ENCODE data around the gene RNASE7.
"Not testable (repeated sequence)": the region's sequence is repeated elsewhere in the genome, so short reads cannot be mapped to it uniquely, and the experiment has no call there.

Gene RNASE7

GRCh38 chr14:21041676-21042433 is at the start of gene RNASE7:
Gene RNASE7, plus strand, starts transcription at chr14:21042362. Its CDS starts 631 bp downstream, at chr14:21042993.
- DNase-seq = no peak

DNA sequence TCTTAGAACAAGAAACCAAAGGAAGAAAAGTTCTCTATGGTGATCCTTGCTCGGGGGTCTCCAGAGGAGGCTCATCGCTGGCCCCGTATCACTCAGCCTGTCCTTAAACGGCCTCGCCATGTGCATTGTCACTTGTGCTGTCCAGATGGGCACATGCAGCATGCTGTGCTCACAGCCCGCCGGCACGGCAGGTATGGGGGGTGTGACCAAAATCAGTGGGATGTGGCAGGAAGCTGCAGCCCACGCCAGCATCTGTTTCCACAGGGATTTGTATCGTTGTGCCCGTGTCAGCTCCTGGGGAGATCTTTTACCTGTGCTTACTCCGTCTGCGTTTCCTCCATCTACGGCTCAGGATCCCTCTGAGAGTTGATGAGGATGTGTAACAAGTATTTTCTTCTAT is 45.6 kb upstream of the RNASE7 start:
- no peak for DNase-seq

- no peak for DNase-seq
These were observed 45.0 kb upstream of the RNASE7 start for GRCh38 chr14:20997115-20997514.

- no peak for DNase-seq
These were observed 44.6 kb upstream of the RNASE7 start for GRCh38 chr14:20997564-20997963.

DNA sequence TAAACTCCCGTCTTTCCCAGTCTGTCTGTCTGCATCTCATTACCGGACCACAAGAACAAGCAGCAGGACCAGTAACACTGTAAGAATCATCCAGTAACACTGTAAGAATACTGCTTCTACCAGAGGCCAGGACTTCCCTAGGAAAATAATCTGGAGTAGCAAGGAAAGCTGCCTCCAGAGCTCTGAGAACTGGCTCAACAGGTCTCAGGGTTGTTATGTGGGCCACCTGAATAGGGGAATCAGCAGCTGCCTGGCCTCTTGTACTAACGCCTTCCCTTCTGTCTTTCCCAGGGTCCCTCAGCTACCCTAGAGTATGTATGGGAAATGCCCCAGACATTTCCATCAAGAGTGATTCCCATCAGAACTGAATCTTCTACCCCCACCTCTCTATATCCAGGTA is 44.0 kb upstream of the RNASE7 start:
- no peak for DNase-seq

DNA sequence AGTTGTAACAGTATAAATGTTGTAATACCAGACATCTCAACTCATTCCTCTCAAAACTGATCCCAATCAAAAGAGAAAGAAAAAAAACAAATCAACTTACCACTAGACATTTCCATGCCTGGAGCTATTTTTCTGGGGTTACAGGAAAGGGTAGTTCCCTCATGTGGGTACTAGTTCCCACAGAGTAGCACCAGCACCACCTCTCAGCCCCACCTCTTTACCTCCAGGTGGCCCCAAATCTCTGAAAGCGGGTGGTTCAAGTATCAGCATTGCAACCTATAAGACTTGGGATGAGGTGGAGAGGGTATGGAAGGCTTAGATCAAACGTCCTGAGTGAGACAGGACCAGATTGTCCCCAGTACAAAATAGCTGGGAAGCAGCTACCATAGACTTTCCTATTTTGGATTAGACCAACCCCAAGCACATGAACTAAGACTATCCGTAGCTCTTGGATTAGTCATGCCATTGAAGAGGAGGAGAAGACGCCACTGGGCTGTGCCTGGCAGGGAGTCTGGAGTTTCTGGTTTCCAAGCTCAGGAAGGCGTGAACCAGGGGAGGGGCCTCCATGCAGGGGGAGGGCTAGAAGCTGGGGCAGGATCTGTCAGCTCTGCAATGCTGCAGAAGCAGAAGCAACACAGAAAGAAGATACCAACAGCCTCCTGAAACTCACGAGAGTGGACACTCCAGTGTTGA is 43.3 kb upstream of the RNASE7 start, which contains the start of gene SLC39A2:
Gene SLC39A2 (plus strand): TSS at position 620 of the 693 bp plus-strand sequence. CDS start 154 bp downstream, outside the sequence.
- DNase-seq = no peak

DNA sequence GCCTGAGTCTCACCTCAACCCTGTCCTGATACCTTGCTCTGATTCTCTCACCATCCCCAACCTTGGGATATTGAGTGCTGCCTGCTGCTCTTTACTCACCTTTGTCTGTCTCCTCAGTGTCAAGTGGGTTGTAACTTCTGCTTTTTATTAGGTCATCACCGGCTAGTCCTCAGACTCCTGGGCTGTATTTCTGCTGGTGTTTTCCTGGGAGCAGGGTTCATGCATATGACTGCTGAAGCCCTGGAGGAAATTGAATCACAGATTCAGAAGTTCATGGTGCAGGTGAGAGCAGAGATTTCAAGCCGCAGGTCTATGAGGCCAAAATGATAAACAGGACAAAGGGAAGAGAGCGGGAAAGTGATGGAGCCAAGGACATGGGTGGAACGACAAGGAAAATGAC is 42.6 kb upstream of the RNASE7 start:
- DNase-seq = no peak

DNA sequence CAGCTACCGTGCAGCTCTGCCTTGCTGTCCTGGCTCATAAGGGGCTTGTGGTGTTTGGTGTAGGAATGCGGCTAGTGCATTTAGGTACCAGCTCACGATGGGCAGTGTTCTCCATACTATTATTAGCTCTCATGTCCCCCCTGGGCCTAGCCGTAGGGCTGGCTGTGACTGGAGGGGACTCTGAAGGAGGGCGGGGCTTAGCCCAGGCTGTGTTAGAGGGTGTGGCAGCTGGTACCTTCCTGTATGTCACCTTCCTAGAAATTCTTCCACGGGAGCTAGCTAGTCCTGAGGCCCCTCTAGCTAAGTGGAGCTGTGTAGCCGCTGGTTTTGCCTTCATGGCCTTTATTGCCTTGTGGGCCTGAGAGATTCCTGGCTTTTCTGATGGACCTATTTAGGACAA is 40.9 kb upstream of the RNASE7 start:
- no peak for DNase-seq

DNA sequence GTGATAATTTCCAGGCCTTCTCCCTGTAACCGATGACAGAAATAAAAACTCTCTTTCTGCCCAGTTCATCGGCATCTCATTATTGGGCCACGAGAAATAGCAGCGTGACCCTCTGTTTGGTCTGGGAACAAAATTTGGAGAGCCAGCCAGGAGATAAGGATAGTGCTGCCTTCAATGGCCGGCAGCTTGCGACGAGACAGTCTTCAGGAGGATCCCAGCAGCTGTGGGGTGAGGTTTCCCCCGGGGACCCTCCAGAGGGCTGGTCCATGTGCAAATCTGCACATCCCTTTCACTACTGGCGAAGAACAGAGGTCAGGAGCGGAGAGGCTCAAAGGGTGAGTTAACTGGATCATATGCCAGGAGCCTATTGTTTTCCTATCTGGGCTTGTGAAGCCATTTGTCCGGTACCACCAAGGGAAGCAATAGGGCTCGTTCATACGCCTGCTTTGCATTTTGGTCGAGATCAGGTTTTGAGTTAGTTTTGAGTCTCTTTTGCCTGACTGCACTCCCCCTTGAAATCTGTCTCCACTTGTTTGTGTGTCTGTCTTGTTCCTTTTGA is 38.3 kb upstream of the RNASE7 start:
- no peak for DNase-seq

- DNase-seq = not testable (repeated sequence)
These were observed 32.4 kb upstream of the RNASE7 start for GRCh38 chr14:21009721-21010120.

- no peak for DNase-seq
These were observed 31.0 kb upstream of the RNASE7 start for GRCh38 chr14:21011136-21011535.

DNA sequence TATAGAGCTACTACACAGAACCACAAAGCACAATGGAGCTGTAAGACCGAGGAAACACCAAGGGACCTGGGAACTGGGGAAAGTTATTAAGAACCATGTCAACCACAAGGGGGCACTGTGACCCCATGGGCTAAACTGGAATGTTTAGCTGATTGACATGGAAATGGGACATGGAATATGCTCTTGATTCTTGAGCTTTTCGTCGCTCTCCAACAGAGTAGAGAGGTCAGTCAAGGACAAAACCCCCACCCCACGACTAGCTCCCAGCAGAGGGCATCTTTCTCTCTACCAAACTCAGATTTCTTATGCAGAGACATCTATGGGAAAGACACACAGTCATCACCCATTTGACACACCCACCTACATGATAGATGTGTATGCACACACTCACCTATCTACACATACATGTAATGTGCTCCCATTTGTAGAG is 27.4 kb upstream of the RNASE7 start:
- DNase-seq = peak; percentile 51 to 72 (median 68)

DNA sequence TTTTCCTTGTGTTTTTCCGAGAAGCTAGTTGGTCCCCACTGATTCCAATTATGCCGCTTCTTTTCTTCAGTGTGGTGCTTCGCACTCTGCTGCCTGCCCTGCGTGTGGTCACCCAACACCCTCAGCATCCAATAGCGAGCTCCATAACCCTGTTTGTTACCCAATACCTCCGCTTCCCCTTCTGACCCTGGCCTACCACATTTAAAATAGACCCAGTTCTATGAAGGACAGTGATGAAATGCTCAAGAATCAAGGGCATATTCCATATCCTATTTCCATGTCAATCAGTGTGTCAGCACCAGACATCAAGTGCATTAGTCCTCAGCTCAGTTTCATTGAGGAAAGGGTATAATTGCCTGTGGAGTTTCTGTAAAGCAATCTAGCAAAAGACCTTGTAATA is 26.9 kb upstream of the RNASE7 start:
- DNase-seq = no peak

GRCh38 chr14:21016413-21017190 is 25.6 kb upstream of the RNASE7 start:
- DNase-seq = no peak

GRCh38 chr14:21017528-21018245 is 24.5 kb upstream of the RNASE7 start:
- DNase-seq = no peak

DNA sequence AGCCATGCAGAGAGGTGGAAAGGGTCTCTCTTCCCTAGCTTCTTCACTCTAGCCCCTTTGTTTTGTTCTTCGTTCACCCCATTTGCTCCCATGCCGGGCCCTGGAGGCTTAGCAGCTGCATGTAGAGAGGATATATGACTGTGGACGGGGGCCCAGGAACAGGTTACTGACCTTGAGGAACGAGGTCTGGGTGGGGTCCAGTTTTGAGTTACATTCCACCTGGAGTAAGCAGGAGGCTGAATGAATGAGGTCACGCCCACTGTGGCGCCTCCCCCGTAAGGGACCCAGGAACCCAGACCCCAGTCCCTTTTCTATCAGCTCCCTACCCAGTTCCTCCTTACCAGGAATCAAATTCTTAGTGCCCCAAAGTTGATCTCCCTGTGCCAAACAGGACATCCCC is 23.9 kb upstream of the RNASE7 start:
- no peak for DNase-seq

DNA sequence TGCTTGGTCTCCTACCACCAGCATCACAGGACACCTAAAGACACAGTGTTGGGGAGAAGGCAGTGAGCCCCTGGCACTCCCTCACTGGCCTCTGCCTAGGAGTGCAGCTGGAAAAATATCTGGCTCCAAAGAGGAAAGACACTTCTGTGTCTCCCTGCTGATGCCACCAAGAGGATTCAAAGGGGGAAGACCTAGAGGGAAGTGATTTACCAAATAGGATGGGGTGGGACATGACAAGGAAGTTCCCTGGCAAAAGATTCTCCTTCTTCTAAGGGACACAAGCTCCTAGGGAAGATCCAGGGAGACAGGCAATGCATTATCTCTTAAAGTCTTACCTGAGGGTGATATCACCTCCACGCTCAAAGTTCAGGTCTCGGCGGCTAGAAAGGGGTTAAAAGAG is 23.4 kb upstream of the RNASE7 start:
- no peak for DNase-seq

- no peak for DNase-seq
These were observed 22.8 kb upstream of the RNASE7 start for GRCh38 chr14:21019366-21019765.

- DNase-seq = no peak
These were observed 21.1 kb upstream of the RNASE7 start for GRCh38 chr14:21020977-21021545.

DNA sequence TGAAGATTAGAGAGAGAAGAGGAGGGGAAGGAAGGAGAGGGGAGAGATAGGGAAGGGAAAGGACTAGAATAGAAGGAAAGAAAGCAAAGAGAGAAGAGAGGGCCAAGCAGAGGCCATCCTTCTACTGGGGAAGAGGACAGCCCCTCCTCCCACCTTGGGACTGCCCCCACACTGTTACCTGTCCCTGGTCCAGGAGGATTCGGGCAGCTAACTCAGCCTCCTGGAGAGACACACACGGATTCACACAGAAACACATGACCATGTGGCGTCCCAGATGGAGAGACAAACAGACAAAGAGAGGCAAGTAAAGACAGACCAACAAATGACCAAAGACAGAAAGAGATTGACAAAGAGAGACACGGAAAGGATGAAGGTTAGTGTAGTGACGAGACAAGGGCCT is 19.5 kb upstream of the RNASE7 start:
- no peak for DNase-seq

DNA sequence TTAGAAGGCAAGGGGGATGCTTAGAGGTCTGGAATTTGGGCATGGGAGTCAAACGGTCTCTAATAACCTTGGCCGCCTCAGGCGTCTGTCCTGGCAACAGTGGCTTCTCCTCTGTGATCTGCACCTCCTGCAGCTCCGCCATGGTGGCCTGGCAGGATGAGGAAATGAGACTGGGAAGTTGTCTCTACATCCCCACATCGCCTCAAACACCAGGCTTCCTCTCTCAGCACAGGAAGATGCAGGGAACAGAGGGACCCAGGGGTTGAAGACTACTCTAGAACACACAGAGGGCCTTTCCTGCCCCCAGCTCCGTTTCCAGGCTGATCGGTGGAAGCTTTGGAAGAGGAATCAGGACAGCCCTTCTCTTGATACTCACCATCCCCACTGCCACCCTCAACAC is 19.0 kb upstream of the RNASE7 start:
- DNase-seq = no peak
